ENCODE results near the gene AP1M1.

DNA sequence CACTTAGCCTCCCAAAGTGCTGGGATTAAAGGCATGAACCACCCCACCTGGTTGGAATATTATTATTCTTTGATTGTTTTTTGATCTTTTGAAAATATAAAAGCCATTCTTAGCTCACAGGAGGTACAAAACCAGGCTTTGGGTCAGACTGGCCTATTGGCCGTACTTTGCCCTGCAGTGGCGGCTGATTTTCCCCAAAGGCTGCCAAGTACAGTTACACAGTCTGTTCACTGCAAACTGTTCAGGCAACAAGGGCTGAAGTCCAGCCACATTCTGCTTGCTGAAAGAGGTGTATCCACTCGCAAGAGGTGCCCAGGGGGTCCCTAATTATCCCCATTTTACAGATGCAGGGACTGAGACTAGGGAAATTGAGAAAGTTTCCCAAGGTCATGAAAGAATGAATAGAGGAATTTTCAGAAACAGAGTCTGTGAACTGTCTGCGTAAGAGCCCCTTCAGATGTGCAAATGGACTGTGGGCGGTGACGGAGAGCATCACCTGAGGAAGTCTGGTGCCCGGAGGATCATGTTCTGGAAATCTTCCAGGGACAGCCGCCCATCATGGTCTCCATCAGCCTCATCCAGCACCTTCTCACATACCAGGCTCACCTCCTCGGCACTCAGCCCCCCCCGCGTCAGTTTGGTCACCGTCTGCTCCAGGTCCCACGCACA is 33.4 kb upstream of the AP1M1 start:
- no peak for TF ChIP-seq SP1 (IDR thresholded peaks at IDR 0.05)
- no peak for TF ChIP-seq FOXK2 (IDR thresholded peaks at IDR 0.05)
- TF ChIP-seq FOXA1 (IDR thresholded peaks at IDR 0.05), result no peak
- TF ChIP-seq SUZ12 (IDR thresholded peaks at IDR 0.05), result no peak
- TF ChIP-seq NFRKB (IDR thresholded peaks at IDR 0.05), result no peak
- TF ChIP-seq PKNOX1 (IDR thresholded peaks at IDR 0.05), result no peak
- TF ChIP-seq ELF4 (IDR thresholded peaks at IDR 0.05), result no peak
- TF ChIP-seq ARNT (IDR thresholded peaks at IDR 0.05), result no peak
- no peak for TF ChIP-seq HDGF (IDR thresholded peaks at IDR 0.05; ENCODE audit: borderline replicate concordance)
- no peak for TF ChIP-seq LEF1 (IDR thresholded peaks at IDR 0.05; ENCODE audit: borderline replicate concordance)
- no peak for TF ChIP-seq TARDBP (IDR thresholded peaks at IDR 0.05)
- TF ChIP-seq ZNF384 (IDR thresholded peaks at IDR 0.05), result no peak
- TF ChIP-seq FOXM1 (IDR thresholded peaks at IDR 0.05; ENCODE audit: borderline replicate concordance), result no peak
